Stimulated activated CD4-positive, alpha-beta T cell treated with anti-CD3 and anti-CD28 coated beads, Interleukin-15, amount 100 ng/mL, for 1 hour (primary cell): ENCODE results near the gene XRN2.
"Not testable (repeated sequence)": the region's sequence is repeated elsewhere in the genome, so short reads cannot be mapped to it uniquely, and the experiment has no call there.

ENCODE experiments used
- DNase-seq, 2 donors: peaks; one replicate each; pipeline ENCODE4 v3.0.0-alpha.2; 2020; ENCODE audit warnings: low read depth in 1 of 2, low spot score in 1 of 2

Gene XRN2

GRCh38 chr20:21413996-21414395 is 110.9 kb downstream of the XRN2 start:
- not testable (repeated sequence) for DNase-seq

GRCh38 chr20:21419147-21419546 is 116.0 kb downstream of the XRN2 start:
- DNase-seq = not testable (repeated sequence)

GRCh38 chr20:21421601-21422236 is 118.6 kb downstream of the XRN2 start:
- DNase-seq = no peak

GRCh38 chr20:21423712-21424111 is 120.6 kb downstream of the XRN2 start:
- not testable (repeated sequence) for DNase-seq

GRCh38 chr20:21424846-21425245 is 121.7 kb downstream of the XRN2 start:
- DNase-seq = no peak

GRCh38 chr20:21430020-21430419 is 126.9 kb downstream of the XRN2 start:
- DNase-seq = no peak

- no peak for DNase-seq
These were observed 129.8 kb downstream of the XRN2 start for GRCh38 chr20:21432911-21433310.

- no peak for DNase-seq
These were observed 130.3 kb downstream of the XRN2 start for GRCh38 chr20:21433329-21433890.

GRCh38 chr20:21435576-21435975 is 132.4 kb downstream of the XRN2 start:
- DNase-seq = no peak

- no peak for DNase-seq
These were observed 133.1 kb downstream of the XRN2 start for GRCh38 chr20:21436205-21436604.

GRCh38 chr20:21437248-21437647 is 134.1 kb downstream of the XRN2 start:
- DNase-seq = no peak

- no peak for DNase-seq
These were observed 134.7 kb downstream of the XRN2 start for GRCh38 chr20:21437816-21438215.
